IPS DF 6.9 (cell line): ENCODE data around the gene SNX25.
"Not testable (repeated sequence)": the region's sequence is repeated elsewhere in the genome, so short reads cannot be mapped to it uniquely, and the experiment has no call there.

Experiments used
- DNase-seq: peaks from one replicate; pipeline ENCODE4 v3.0.0-alpha.2; 2013; ENCODE audit warnings: low read depth, low spot score
- H3K27ac ChIP-seq: one replicate; pipeline ENCODE4 v1.5.1; 2013; ENCODE audit warnings: low read length, control low read depth
- H3K27me3 ChIP-seq: 2 replicates; pipeline ENCODE4 v1.6.1; 2013; ENCODE audit warnings: mild to moderate bottlenecking, low read length; ENCODE audit not compliant: control insufficient read depth, insufficient read depth
- H3K36me3 ChIP-seq: 2 replicates; pipeline ENCODE4 v1.6.1; 2013; ENCODE audit warnings: low read length; ENCODE audit not compliant: control insufficient read depth, insufficient read depth
- H3K4me1 ChIP-seq: 2 replicates; pipeline ENCODE4 v1.6.1; 2013; ENCODE audit warnings: low read length; ENCODE audit not compliant: control insufficient read depth, insufficient read depth
- H3K4me3 ChIP-seq: 2 replicates; pipeline ENCODE4 v1.5.1; 2013; ENCODE audit warnings: mild to moderate bottlenecking, low read length
- H3K9me3 ChIP-seq: 2 replicates; pipeline ENCODE4 v1.6.1; 2013; ENCODE audit warnings: low read length, inconsistent platforms; ENCODE audit not compliant: control insufficient read depth, insufficient read depth
- WGBS: extraction: QIAGEN DNeasy Blood & Tissue Kit; methylation state at CpG from one replicate; pipeline ENCODE4 v1.1.7; 2013; ENCODE audit warnings: mixed read lengths, missing lambda C conversion rate; ENCODE audit not compliant: insufficient read length, insufficient coverage; 5-methylcytosine and 5-hydroxymethylcytosine counted together

SNX25 gene

DNA sequence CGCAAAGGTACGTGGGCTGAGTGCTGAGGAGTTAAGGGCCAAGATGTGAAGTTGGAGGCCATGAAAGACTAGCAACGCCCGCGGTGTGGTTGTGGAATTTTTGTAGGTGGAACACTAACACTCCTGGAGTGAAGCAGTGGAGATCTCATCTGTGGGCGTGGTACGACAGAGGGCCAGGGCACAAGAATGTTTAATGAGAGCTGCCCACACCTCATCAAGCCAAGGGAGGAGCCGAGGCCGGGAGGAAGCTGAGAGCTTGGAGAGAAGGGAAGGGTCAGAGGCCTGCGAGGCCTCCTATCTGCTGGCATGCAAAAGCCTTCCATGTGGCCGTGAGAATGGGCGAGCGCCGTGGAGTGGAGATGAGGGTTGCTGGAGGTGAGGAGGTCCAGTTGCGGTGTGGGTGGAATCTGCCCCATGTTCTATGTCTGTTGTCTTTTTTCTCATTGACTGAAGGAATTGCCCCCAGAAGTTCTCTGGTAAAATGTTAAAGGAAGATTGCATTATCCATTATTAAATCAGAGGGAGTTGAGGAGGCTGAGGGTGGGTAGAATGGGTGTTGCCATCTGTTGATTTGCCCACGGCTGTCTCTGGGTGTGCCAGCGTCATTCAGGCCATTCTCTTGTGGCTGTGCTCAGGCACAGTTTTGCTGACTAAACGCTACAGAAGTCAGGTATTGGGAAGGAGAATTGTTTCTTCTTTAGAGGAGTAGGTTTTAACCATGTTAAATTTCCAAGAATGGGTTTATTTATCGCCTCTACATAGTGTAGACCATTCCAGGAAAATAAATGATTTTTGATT lies 19.8 kb downstream of the SNX25 start:
- Histone ChIP-seq H3K27me3 (no peaks in the 10 kb centered on the region), H3K9me3 (no peaks in the 10 kb centered on the region), H3K27ac (no peak overlapping the region), H3K4me1 (no peaks in the 10 kb centered on the region), H3K4me3 (no peak overlapping the region), H3K36me3 (no peaks in the 10 kb centered on the region)
- WGBS: no CpG with 5 or more reads among the region's 19 CpGs
- no peak for DNase-seq

DNA sequence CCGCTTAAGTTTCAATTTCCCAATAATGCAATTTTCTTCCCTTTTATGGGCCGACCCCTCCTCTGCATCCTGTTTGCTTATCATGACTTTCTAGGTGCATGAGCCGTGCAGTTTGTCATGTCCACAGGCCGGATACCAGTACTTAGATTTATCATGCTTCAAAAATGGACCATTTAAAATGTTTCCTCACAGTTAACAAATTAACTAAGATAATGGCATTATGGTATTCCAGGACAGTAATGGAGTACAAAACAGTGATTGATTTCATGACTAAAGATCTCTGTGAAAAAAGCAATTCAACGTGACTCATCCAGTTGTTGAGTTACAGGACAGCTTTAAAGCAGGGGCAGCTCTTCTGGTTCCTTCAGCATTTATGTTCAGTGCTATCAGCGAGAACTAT lies 23.0 kb downstream of the SNX25 start:
- Histone ChIP-seq H3K36me3 (no peaks in the 10 kb centered on the region), H3K4me3 (no peak overlapping the region), H3K9me3 (no peaks in the 10 kb centered on the region), H3K4me1 (no peaks in the 10 kb centered on the region), H3K27ac (no peak overlapping the region), H3K27me3 (no peaks in the 10 kb centered on the region)
- DNase-seq: no peak
- WGBS: no CpG with 5 or more reads among the region's 6 CpGs

DNA sequence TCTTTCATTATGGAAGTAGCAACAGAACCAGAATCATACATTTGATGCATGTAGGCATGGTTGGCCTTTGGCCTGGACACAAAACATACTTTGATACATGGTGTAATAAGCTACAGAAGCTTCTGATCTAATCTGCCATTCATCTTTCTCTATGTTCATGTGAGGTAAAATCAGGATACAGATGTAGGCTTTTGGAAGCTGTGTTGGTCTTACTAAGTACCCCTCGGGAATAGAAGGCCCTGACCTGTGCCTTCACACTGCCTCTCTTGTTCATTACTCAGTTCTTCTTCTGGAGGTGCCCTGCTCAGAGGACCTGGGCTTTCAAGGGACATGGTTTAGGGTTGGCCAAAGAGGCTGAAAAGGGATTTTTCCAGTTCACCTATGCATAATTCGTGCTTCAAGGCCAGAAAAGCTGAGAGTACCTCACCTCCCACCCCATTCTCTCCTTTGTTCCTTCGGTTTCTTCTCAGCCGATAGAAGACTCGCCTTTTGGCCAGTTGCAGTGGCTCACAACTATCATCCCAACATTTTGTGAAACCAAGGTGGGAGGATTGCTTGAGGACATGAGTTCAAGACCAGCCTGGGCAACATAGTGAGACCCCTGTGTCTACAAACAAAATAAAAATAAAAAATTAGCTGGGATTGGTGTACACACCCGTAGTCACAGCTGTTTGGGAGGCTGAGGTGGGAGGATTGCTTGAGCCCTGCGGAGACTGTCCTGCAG lies 25.9 kb downstream of the SNX25 start:
- no peak overlapping the region for H3K4me3 ChIP-seq
- no peaks in the 10 kb centered on the region for H3K27me3 ChIP-seq
- no peaks in the 10 kb centered on the region for H3K4me1 ChIP-seq
- DNase-seq: no peak
- no peaks in the 10 kb centered on the region for H3K36me3 ChIP-seq
- H3K9me3 ChIP-seq: no peaks in the 10 kb centered on the region; the same call in 1 of the 2 replicates
- WGBS: no CpG with 5 or more reads among the region's 7 CpGs
- H3K27ac ChIP-seq: no peak overlapping the region

DNA sequence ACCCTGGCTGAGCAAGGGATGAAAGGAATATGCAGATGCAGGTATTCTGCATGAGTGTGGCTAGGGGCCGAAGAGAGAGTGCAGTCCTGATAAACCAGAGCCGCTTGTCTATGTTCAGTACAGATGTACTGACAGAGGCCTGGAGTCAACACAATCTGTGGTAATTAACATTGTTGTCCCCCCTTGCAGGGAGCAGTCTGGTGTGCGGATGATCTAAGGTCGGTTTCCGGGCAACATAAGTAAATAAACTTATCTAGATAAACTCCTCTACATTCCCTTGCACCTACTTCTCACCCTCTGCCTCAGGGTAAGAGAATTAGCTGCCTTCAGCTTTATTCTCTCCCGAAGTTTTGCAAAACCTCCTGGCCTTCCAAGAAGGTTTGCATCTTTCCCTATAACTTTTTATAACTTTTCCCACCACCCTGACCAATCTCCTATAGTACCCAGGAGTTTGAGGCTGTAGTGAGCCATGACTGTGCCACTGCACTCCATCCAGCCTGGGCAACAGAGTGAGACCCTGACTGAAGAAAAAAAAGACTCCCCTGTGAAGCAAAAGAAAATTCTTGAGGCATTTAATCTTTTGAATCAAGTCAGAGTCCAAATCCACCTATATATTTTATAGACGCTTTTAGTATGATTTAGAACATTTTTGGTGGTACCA lies 26.6 kb downstream of the SNX25 start:
- H3K4me3 ChIP-seq: no peak overlapping the region

DNA sequence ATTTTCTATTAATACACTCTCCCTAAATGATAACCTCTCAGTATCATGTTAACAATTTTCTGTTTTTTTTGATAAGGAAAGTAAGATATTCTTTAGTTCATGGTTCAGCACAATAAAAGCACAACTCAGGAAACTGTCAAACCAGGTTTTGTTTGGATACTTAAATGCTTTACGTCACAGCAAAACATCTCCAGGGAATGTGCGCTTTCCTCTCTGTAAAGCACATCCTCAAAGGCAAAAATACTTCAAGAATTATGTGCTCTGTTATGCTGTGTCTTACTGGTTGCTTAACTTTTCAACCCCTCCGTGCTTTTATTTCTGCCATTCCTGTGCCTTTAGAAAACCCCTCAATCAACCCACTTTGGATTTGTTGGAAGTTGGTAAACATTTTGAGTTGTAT lies 27.8 kb downstream of the SNX25 start:
- H3K36me3 ChIP-seq: no peaks in the 10 kb centered on the region
- no peaks in the 10 kb centered on the region; the same call in 1 of the 2 replicates for H3K9me3 ChIP-seq
- H3K4me1 ChIP-seq: no peaks in the 10 kb centered on the region
- DNase-seq: no peak
- WGBS: no CpG with 5 or more reads among the region's 3 CpGs
- H3K27me3 ChIP-seq: no peaks in the 10 kb centered on the region
- H3K4me3 ChIP-seq: no peak overlapping the region
- H3K27ac ChIP-seq: no peak overlapping the region

More for the DNA sequence above, 26.6 kb downstream of the SNX25 start:
- H3K9me3 ChIP-seq: no peaks in the 10 kb centered on the region; the same call in 1 of the 2 replicates
- H3K4me1 ChIP-seq: no peaks in the 10 kb centered on the region
- DNase-seq: no peak
- H3K36me3 ChIP-seq: no peaks in the 10 kb centered on the region
- no CpG with 5 or more reads among the region's 7 CpGs for WGBS
- H3K27me3 ChIP-seq: no peaks in the 10 kb centered on the region
- H3K27ac ChIP-seq: no peak overlapping the region

DNA sequence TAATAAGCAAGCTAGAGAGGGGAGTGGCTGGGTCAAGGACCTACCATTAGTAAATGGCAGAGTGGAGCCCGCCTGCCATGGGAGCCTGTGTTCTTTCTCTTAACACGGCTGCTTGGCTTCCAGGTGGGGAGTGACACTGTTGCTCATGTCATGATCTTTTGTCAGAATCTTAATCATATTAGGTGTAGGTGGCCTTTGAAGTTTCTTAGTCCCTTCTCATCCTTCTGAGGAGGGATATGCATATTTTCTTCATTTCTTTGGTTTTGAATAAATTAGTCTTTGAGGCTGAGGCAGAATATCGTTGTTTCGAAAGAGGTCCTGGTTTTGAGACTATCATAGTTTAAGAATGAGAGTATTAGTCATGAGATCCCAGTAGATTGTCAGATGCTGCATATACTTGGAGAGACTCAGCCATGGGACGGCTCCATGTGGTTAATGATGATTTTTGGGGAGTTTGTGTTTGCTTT lies 28.9 kb downstream of the SNX25 start:
- Histone ChIP-seq H3K9me3 (no peaks in the 10 kb centered on the region; the same call in 1 of the 2 replicates), H3K36me3 (no peaks in the 10 kb centered on the region), H3K27me3 (no peaks in the 10 kb centered on the region), H3K4me1 (no peaks in the 10 kb centered on the region), H3K27ac (no peak overlapping the region), H3K4me3 (no peak overlapping the region)
- no CpG with 5 or more reads among the region's 5 CpGs for WGBS
- no peak for DNase-seq

DNA sequence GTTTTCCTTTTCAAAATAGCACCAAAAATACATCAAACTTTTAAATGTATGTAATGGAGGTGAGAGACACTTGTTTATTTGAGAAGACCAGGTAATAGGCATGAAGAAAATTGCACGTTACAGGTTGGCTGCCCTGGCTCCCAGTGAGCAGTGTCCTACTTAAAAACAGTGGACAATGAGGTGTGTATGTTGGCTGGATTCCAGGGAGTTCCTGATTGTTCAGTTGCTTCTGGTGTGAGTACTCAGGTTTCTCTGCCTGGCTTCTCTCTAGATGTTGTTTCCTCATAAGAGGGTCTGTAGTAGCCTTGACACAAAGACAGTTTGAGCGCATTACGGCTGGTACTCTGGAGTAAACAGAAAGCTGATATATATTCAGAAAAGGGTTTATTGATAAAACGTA lies 29.4 kb downstream of the SNX25 start:
- Histone ChIP-seq H3K27ac (no peak overlapping the region), H3K27me3 (no peaks in the 10 kb centered on the region), H3K36me3 (no peaks in the 10 kb centered on the region), H3K9me3 (no peaks in the 10 kb centered on the region; the same call in 1 of the 2 replicates), H3K4me3 (no peak overlapping the region), H3K4me1 (no peaks in the 10 kb centered on the region)
- no CpG with 5 or more reads among the region's 4 CpGs for WGBS
- DNase-seq: no peak

DNA sequence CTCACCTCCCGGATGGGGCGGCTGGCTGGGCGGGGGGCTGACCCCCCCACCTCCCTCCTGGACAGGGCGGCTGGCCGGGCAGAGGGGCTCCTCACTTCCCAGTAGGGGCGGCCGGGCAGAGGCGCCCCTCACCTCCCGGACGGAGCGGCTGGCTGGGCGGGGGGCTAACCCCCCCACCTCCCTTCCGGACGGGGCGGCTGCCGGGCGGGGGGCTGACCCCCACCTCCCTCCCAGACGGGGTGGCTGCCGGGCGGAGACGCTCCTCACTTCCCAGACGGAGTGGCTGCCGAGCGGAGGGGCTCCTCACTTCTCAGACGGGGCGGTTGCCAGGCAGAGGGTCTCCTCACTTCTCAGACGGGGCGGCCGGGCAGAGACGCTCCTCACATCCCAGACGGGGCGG lies 31.1 kb downstream of the SNX25 start:
- not testable (repeated sequence) for H3K27me3 ChIP-seq, H3K36me3 ChIP-seq, DNase-seq, H3K9me3 ChIP-seq, H3K4me1 ChIP-seq, H3K4me3 ChIP-seq, H3K27ac ChIP-seq
- no CpG with 5 or more reads among the region's 32 CpGs for WGBS

DNA sequence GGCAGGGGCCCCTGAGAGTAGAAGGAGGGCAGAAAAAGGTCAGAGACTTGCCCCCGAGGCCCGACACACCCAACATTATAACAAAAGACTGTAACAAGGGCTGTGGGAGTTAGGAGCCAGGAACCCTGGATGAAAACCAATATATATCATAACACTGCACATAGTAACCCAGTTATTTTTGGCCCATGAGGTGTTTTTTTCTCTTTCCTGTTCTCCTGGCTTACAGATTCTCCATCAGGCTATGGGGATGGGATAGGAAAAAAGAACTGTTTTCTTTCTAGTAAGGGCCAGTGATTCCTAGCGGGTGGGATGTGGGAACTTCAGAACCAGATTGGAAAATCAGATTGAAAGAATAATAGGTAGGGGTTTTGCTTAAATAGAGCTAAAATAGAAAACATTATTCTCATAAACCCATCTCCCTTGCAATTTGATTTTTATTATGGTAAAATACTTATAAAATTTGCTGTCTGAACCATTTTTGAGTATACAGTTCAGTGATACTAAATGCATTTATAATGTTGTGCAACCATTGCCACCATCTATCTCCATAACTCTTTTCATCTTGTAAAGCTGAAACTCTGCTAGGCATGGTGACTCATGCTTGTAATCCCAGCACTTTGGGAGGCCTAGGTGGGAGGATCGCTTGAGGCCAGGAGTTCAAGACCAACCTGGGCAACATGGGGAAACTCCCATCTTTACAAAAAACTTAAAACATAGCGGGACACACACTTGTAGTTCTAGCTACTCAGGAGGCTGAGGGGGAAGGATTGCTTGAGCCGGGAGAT lies 33.5 kb downstream of the SNX25 start:
- H3K9me3 ChIP-seq: no peaks in the 10 kb centered on the region; the same call in 1 of the 2 replicates
- H3K4me1 ChIP-seq: no peaks in the 10 kb centered on the region
- no peak overlapping the region for H3K27ac ChIP-seq
- H3K4me3 ChIP-seq: no peak overlapping the region
- DNase-seq: no peak
- no CpG with 5 or more reads among the region's 6 CpGs for WGBS
- H3K36me3 ChIP-seq: no peaks in the 10 kb centered on the region
- H3K27me3 ChIP-seq: no peaks in the 10 kb centered on the region

DNA sequence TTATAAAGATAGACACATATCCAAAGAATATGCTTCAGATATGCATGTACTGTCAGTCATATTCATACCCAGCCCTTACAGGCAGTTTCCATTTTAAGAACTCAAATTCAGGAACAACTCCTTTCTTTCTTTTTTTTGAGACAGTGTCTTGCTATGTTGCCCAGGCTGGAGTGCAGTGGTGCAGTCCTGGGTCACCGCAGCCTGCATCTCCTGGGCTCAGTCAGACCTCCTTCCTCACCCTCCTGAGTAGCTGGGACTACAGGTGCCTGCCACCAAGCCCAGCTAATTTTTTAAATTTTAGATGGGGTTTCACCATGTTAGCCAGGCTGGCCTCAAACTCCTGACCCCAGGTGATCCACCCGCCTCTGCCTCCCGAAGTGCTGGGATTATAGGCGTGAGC lies 34.5 kb downstream of the SNX25 start:
- no peaks in the 10 kb centered on the region for H3K36me3 ChIP-seq
- no peaks in the 10 kb centered on the region for H3K4me1 ChIP-seq
- no peak for DNase-seq
- no peaks in the 10 kb centered on the region for H3K9me3 ChIP-seq
- no CpG with 5 or more reads among the region's 4 CpGs for WGBS
- no peak overlapping the region for H3K4me3 ChIP-seq
- no peak overlapping the region for H3K27ac ChIP-seq
- H3K27me3 ChIP-seq: no peaks in the 10 kb centered on the region
